ENCODE results near the gene CEP78. TPM values are rescaled to one million over a fixed set of nuclear protein-coding genes. Genes with fewer than 3 reads are reported as not detected.
"Not testable (repeated sequence)": the region's sequence is repeated elsewhere in the genome, so short reads cannot be mapped to it uniquely, and the experiment has no call there.

The CEP78 gene, protein sequence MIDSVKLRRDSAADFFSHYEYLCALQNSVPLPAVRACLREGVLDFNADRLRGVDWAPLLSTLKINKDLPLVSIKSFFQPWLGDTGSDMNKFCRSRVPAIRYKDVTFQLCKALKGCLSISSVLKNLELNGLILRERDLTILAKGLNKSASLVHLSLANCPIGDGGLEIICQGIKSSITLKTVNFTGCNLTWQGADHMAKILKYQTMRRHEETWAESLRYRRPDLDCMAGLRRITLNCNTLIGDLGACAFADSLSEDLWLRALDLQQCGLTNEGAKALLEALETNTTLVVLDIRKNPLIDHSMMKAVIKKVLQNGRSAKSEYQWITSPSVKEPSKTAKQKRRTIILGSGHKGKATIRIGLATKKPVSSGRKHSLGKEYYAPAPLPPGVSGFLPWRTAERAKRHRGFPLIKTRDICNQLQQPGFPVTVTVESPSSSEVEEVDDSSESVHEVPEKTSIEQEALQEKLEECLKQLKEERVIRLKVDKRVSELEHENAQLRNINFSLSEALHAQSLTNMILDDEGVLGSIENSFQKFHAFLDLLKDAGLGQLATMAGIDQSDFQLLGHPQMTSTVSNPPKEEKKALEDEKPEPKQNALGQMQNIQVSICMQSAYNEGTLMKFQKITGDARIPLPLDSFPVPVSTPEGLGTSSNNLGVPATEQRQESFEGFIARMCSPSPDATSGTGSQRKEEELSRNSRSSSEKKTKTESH
- 8.5 TPM for polyA plus RNA-seq (2012; ENCODE audit: low read depth, missing spikeins)

- TF ChIP-seq POLR2AphosphoS5 (IDR thresholded peaks at IDR 0.05; ENCODE audit: low read depth, low read length) (peak; percentile 77; the same call in 1 of the 2 replicates), POU2F2 (IDR thresholded peaks at IDR 0.05; ENCODE audit: low read depth, low read length) (no peak), TAF1 (IDR thresholded peaks at IDR 0.05; ENCODE audit: low read depth, low read length) (peak; percentile 31; the same call in 1 of the 2 replicates), POLR2A (IDR thresholded peaks at IDR 0.05; ENCODE audit: low read depth, low read length) (peak; percentile 78), PAX5 (IDR thresholded peaks at IDR 0.05; ENCODE audit: insufficient read depth, low read length, severe bottlenecking) (no peak)
- peak; percentile 86 for DNase-seq (ENCODE audit: insufficient read length, low spot score)
- FAIRE-seq: peak; percentile 99
Observed at GRCh38 chr9:78235762-78236550, at the start of gene CEP78. Gene CEP78 (plus strand): TSS chr9:78236075. CDS start chr9:78236351, 276 bp downstream.

- FAIRE-seq: no peak
- no peak for DNase-seq (ENCODE audit: insufficient read length, low spot score)
- TF ChIP-seq TAF1 (IDR thresholded peaks at IDR 0.05; ENCODE audit: low read depth, low read length): no peak
- TF ChIP-seq POU2F2 (IDR thresholded peaks at IDR 0.05; ENCODE audit: low read depth, low read length): no peak
- TF ChIP-seq PAX5 (IDR thresholded peaks at IDR 0.05; ENCODE audit: insufficient read depth, low read length, severe bottlenecking): no peak
- no peak for TF ChIP-seq POLR2A (IDR thresholded peaks at IDR 0.05; ENCODE audit: low read depth, low read length)
- TF ChIP-seq SPI1 (IDR thresholded peaks at IDR 0.05; ENCODE audit: low read depth, low read length): no peak
- TF ChIP-seq POLR2AphosphoS5 (IDR thresholded peaks at IDR 0.05; ENCODE audit: low read depth, low read length): no peak
Observed at GRCh38 chr9:78187763-78188484, 48.0 kb upstream of the CEP78 start.

DNA sequence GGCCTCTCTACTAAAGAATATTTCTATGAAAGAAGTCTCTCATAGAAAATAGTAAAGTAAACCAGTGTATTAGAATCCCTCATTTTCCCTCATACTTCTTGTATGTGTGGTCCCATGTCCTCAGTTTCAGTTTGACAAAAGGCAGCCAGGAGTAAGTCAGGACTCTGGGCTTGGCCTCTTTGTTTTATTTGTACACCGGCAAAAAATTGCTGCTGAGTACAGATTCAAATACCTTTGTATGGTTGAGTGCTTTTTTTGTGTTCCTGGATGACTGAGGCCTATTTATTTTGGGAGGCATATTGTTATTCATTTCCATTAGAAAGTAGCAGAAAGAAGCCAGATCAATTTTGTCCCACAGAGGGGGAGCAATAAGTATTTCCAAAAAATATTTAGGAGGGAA is 47.3 kb upstream of the CEP78 start:
- TF ChIP-seq TAF1 (IDR thresholded peaks at IDR 0.05; ENCODE audit: low read depth, low read length) (no peak), SPI1 (IDR thresholded peaks at IDR 0.05; ENCODE audit: low read depth, low read length) (no peak), POLR2AphosphoS5 (IDR thresholded peaks at IDR 0.05; ENCODE audit: low read depth, low read length) (no peak), POU2F2 (IDR thresholded peaks at IDR 0.05; ENCODE audit: low read depth, low read length) (no peak), PAX5 (IDR thresholded peaks at IDR 0.05; ENCODE audit: insufficient read depth, low read length, severe bottlenecking) (no peak), POLR2A (IDR thresholded peaks at IDR 0.05; ENCODE audit: low read depth, low read length) (no peak)
- DNase-seq (ENCODE audit: insufficient read length, low spot score) (no peak), FAIRE-seq (no peak)

GRCh38 chr9:78189001-78189400 is 46.9 kb upstream of the CEP78 start:
- TF ChIP-seq POU2F2 (IDR thresholded peaks at IDR 0.05; ENCODE audit: low read depth, low read length) (no peak), POLR2A (IDR thresholded peaks at IDR 0.05; ENCODE audit: low read depth, low read length) (no peak), PAX5 (IDR thresholded peaks at IDR 0.05; ENCODE audit: insufficient read depth, low read length, severe bottlenecking) (no peak), SPI1 (IDR thresholded peaks at IDR 0.05; ENCODE audit: low read depth, low read length) (no peak), TAF1 (IDR thresholded peaks at IDR 0.05; ENCODE audit: low read depth, low read length) (no peak), POLR2AphosphoS5 (IDR thresholded peaks at IDR 0.05; ENCODE audit: low read depth, low read length) (no peak)
- FAIRE-seq (no peak), DNase-seq (ENCODE audit: insufficient read length, low spot score) (no peak)

DNA sequence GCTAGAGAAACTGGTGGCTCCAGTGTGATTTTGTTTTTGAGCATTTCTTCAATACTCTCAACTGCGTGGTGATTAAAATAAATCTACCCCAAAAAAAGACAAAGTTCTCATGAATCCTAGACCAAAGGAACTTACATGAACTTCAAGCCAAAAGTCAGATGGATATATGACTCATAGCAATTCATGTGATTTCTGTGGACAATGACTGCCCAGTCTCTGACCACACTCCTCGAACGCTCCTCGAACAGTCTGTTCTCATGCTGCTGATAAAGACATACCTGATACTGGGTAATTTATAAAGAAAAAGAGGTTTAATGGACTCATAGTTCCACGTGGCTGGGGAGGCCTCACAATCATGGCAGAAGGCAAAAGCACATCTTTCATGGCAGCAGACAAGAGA is 46.4 kb upstream of the CEP78 start:
- DNase-seq (ENCODE audit: insufficient read length, low spot score) (no peak), FAIRE-seq (no peak)
- TF ChIP-seq POU2F2 (IDR thresholded peaks at IDR 0.05; ENCODE audit: low read depth, low read length): no peak
- no peak for TF ChIP-seq SPI1 (IDR thresholded peaks at IDR 0.05; ENCODE audit: low read depth, low read length)
- TF ChIP-seq POLR2AphosphoS5 (IDR thresholded peaks at IDR 0.05; ENCODE audit: low read depth, low read length): no peak
- no peak for TF ChIP-seq PAX5 (IDR thresholded peaks at IDR 0.05; ENCODE audit: insufficient read depth, low read length, severe bottlenecking)
- TF ChIP-seq POLR2A (IDR thresholded peaks at IDR 0.05; ENCODE audit: low read depth, low read length): no peak

DNA sequence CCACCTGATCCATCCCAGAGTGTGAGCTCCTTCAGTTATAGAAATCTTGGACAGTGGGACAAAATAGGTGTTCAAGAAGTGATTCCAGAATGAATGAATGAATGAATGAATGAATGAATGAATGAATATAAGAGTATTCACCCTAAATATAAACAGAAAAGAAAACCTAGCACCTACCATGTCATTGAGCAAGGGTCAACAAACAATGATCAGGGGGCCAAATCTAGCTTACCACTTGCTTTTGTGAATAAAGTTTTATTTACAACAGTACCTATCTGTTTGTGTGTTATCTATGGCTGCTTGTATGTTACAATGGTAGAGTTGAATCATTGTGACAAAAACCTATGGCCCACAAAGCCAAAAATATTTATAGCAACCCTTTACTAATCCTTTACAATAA is 43.9 kb upstream of the CEP78 start:
- no peak for TF ChIP-seq TAF1 (IDR thresholded peaks at IDR 0.05; ENCODE audit: low read depth, low read length)
- TF ChIP-seq SPI1 (IDR thresholded peaks at IDR 0.05; ENCODE audit: low read depth, low read length): no peak
- TF ChIP-seq POLR2AphosphoS5 (IDR thresholded peaks at IDR 0.05; ENCODE audit: low read depth, low read length): no peak
- no peak for TF ChIP-seq PAX5 (IDR thresholded peaks at IDR 0.05; ENCODE audit: insufficient read depth, low read length, severe bottlenecking)
- TF ChIP-seq POLR2A (IDR thresholded peaks at IDR 0.05; ENCODE audit: low read depth, low read length): no peak
- no peak for TF ChIP-seq POU2F2 (IDR thresholded peaks at IDR 0.05; ENCODE audit: low read depth, low read length)
- no peak for DNase-seq (ENCODE audit: insufficient read length, low spot score)
- FAIRE-seq: no peak

- peak; percentile 55 for FAIRE-seq
Observed at GRCh38 chr9:78196258-78196657, 39.6 kb upstream of the CEP78 start.

GRCh38 chr9:78201158-78201777 is 34.6 kb upstream of the CEP78 start:
- FAIRE-seq: peak; percentile 43
- not testable (repeated sequence) for DNase-seq (ENCODE audit: insufficient read length, low spot score)

More at GRCh38 chr9:78196258-78196657, 39.6 kb upstream of the CEP78 start:
- no peak for DNase-seq (ENCODE audit: insufficient read length, low spot score)
- TF ChIP-seq TAF1 (IDR thresholded peaks at IDR 0.05; ENCODE audit: low read depth, low read length) (no peak), PAX5 (IDR thresholded peaks at IDR 0.05; ENCODE audit: insufficient read depth, low read length, severe bottlenecking) (no peak), POLR2AphosphoS5 (IDR thresholded peaks at IDR 0.05; ENCODE audit: low read depth, low read length) (no peak), POU2F2 (IDR thresholded peaks at IDR 0.05; ENCODE audit: low read depth, low read length) (no peak), SPI1 (IDR thresholded peaks at IDR 0.05; ENCODE audit: low read depth, low read length) (peak; percentile 94)
